GM12878 (cell line): ENCODE measurements around the gene ACKR2. TPM values are rescaled to one million over a fixed set of nuclear protein-coding genes. Genes with fewer than 3 reads are reported as not detected.

Source experiments
- ATAC-seq: fragments of 200-7000 bp; cut with Tn5 transposase; 3 replicates; pipeline ENCODE4 v1.9.1; 2020; ENCODE audit warnings: mild to moderate bottlenecking, moderate library complexity
- BruUV-seq: library from RNA; stranded (reverse); fragments of 400-500 nt; replicated peaks from 2 replicates; lab custom pipeline; 2021; lab: Mats Ljungman, UMichigan
- CTCF ChIA-PET: fragments of 300-600 bp; sonication (Branson Sonifier 250); formaldehyde crosslinking; extraction: SDS; loops from one replicate; lab custom pipeline; 2021; ENCODE audit warnings: inconsistent platforms; lab: Yijun Ruan, JAX
- POLR2A ChIA-PET: fragments of 350-600 bp; formaldehyde crosslinking; extraction: SDS; loops from one replicate; lab custom pipeline; 2021; ENCODE audit warnings: inconsistent platforms; lab: Charles Lee
- RAD21 ChIA-PET: fragments of 300-600 bp; sonication (Branson Sonifier 250); formaldehyde crosslinking; loops from one replicate; lab custom pipeline; 2023; ENCODE audit warnings: antibody characterized with exemption; ENCODE audit not compliant: unreplicated experiment; lab: Charles Lee
- SMC1A ChIA-PET: fragments of 300-600 bp; sonication (Branson Sonifier 250); formaldehyde crosslinking; loops from one replicate; lab custom pipeline; 2023; ENCODE audit not compliant: unreplicated experiment, uncharacterized antibody; lab: Charles Lee
- DNase-seq: peaks from one replicate; pipeline ENCODE4 v3.0.0-alpha.2; 2011; ENCODE audit warnings: low read depth, low spot score
- FAIRE-seq: peaks from 3 replicates; lab custom pipeline; 2011; peaks lifted over from hg19 to GRCh38; lab: Jason Lieb, UNC
- H2AFZ ChIP-seq: 2 replicates; pipeline ENCODE4 v1.6.0; 2011; ENCODE audit warnings: low read depth, low read length, control low read depth; ENCODE audit not compliant: control insufficient read depth
- H3K27ac ChIP-seq: 2 replicates; pipeline ENCODE4 v1.5.1; 2011; ENCODE audit warnings: control low read depth; ENCODE audit not compliant: control insufficient read depth, insufficient read depth
- H3K27me3 ChIP-seq, 2 experiments: replicated peaks in 1 of 2; 2 replicates each; pipeline versions ENCODE4 v1.6.0 to v1.6.1; 2011; ENCODE audit warnings: low read length in 1 of 2; ENCODE audit not compliant: control insufficient read depth in 2 of 2, insufficient read depth in 2 of 2
- H3K36me3 ChIP-seq, 2 experiments: 2 replicates each; pipeline ENCODE4 v1.5.1; 2011; ENCODE audit warnings: low read length in 1 of 2; ENCODE audit not compliant: control insufficient read depth in 2 of 2, insufficient read depth in 2 of 2
- H3K4me1 ChIP-seq: 2 replicates; pipeline ENCODE4 v1.6.1; 2011; ENCODE audit warnings: mild to moderate bottlenecking, low read length, moderate library complexity, mixed read lengths; ENCODE audit not compliant: control insufficient read depth, insufficient read depth
- H3K4me2 ChIP-seq: 2 replicates; pipeline ENCODE4 v1.6.0; 2011; ENCODE audit warnings: control low read depth; ENCODE audit not compliant: control insufficient read depth, insufficient read depth
- H3K4me3 ChIP-seq: fragments of 200-600 bp; sonication (generic); 2 replicates; pipeline ENCODE4 v1.5.1; 2016
- H3K79me2 ChIP-seq: 2 replicates; pipeline ENCODE4 v1.6.0; 2011; ENCODE audit warnings: low read length; ENCODE audit not compliant: control insufficient read depth, insufficient read depth
- H3K9ac ChIP-seq: 2 replicates; pipeline ENCODE4 v1.8.0; 2011; ENCODE audit warnings: low read length, control low read depth, mixed read lengths; ENCODE audit not compliant: control insufficient read depth, insufficient read depth
- H3K9me3 ChIP-seq: replicated peaks from 3 replicates; pipeline ENCODE4 v1.5.1; 2011; ENCODE audit warnings: mild to moderate bottlenecking, low read length; ENCODE audit not compliant: control insufficient read depth, insufficient read depth
- H4K20me1 ChIP-seq: 2 replicates; pipeline ENCODE4 v1.6.0; 2011; ENCODE audit not compliant: control insufficient read depth, insufficient read depth
- CHD1 ChIP-seq: IDR thresholded peaks from 2 replicates; pipeline ENCODE4 v1.6.1; 2012; ENCODE audit warnings: low read depth, low read length, improper control_type of control experiment
- CTCF ChIP-seq, 3 experiments: IDR thresholded peaks in 2 of 3; conservative IDR thresholded peaks in 1 of 3; 2 replicates each; pipeline ENCODE4 v1.5.1; 2011; ENCODE audit warnings: low read depth in 3 of 3, low read length in 3 of 3, mild to moderate bottlenecking in 3 of 3, control low read depth in 2 of 3, moderate library complexity in 2 of 3, inconsistent platforms in 1 of 3, mixed read lengths in 1 of 3; ENCODE audit not compliant: control insufficient read depth in 2 of 3, insufficient read depth in 1 of 3; ENCODE audit errors: extremely low read depth in 1 of 3
- DPF2 ChIP-seq: fragments of 450-650 bp; IDR thresholded peaks from 2 replicates; pipeline ENCODE4 v1.6.1; 2017; ENCODE audit warnings: mild to moderate bottlenecking
- E2F8 ChIP-seq: fragments of 450-650 bp; IDR thresholded peaks from 2 replicates; pipeline ENCODE4 v1.6.1; 2018; ENCODE audit warnings: mild to moderate bottlenecking, low read depth, moderate library complexity; ENCODE audit not compliant: partially characterized antibody
- PKNOX1 ChIP-seq: fragments of 450-650 bp; IDR thresholded peaks from 2 replicates; pipeline ENCODE4 v1.6.1; 2016; ENCODE audit warnings: mild to moderate bottlenecking
- RAD21 ChIP-seq: IDR thresholded peaks from 2 replicates; pipeline ENCODE4 v1.6.1; 2011; ENCODE audit warnings: mild to moderate bottlenecking, low read depth, low read length, moderate library complexity; ENCODE audit not compliant: insufficient read depth
- SMARCA5 ChIP-seq: fragments of 450-650 bp; IDR thresholded peaks from 2 replicates; pipeline ENCODE4 v1.6.1; 2017; ENCODE audit warnings: mild to moderate bottlenecking
- SMC3 ChIP-seq: IDR thresholded peaks from 2 replicates; pipeline ENCODE4 v1.6.1; 2011; ENCODE audit warnings: low read length, improper control_type of control experiment, borderline replicate concordance
- WGBS: methylation state at CpG from one replicate; pipeline ENCODE4 v1.1.6; 2016; ENCODE audit warnings: low lambda C conversion rate; ENCODE audit not compliant: insufficient replicate concordance, insufficient coverage; ENCODE audit errors: missing lambda C conversion rate; 5-methylcytosine and 5-hydroxymethylcytosine counted together
- in situ Hi-C: fragments of 300-500 bp; cut with MboI; formaldehyde crosslinking; loops from 9 replicates; pipeline ENCODE4 v1.14.3; 2018; ENCODE audit warnings: mixed read lengths
- intact Hi-C: fragments of 100-400 bp; cut with micrococcal nuclease; formaldehyde crosslinking; loops from one replicate; pipeline ENCODE4 v1.14.2; 2022; ENCODE audit not compliant: unreplicated experiment
- polyA plus RNA-seq, 11 experiments: library from polyadenylated mRNA; depleted of rRNA in 4 of 11; unstranded in 6 of 11; stranded (reverse) in 5 of 11; fragments of >200 nt; fragmentation: Nextera tagmentation in 4 of 11; fragmentation: Illumina TruSeq in 1 of 11; extraction: Ambion mirVana in 4 of 11; extraction: Trizol in 1 of 11; gene quantifications; 1 replicate in 1 of 11; 2 replicates in 10 of 11; pipeline versions ENCODE4 v1.2.1 to v1.2.3, GENCODE V29; 2011 to 2016; ENCODE audit warnings: inconsistent platforms in 2 of 11, missing spikeins in 2 of 11, low read depth in 1 of 11
- total RNA-seq, 4 experiments: library from RNA; depleted of rRNA in 3 of 4; stranded (reverse); fragments of >200 nt in 3 of 4; fragmentation: Illumina TruSeq in 1 of 4; extraction: Trizol in 1 of 4; gene quantifications; 2 replicates each; pipeline versions ENCODE4 v1.2.1 to v1.2.3, GENCODE V29; 2013 to 2021

The ACKR2 gene
- total and polyA plus RNA-seq, 10 of the 15 experiments (the other 5 are each of a cell fraction or from before 2014, with no cell fraction given), result 0.05 to 0.91 (median 0.23) TPM; not detected in 2

- ChIA-PET CTCF (interaction anchor here (0.6 to 3.3 kb wide), 34 partner anchors 8 to 1158 kb away, joined by 3 to 39 read pairs (median 6); partner anchors contain the start of gene HIGD1A), POLR2A (interaction anchor here (0.5 to 1.3 kb wide), 5 partner anchors 8 to 728 kb away, joined by 4 to 6 read pairs (median 4); no protein-coding TSS in a partner anchor), RAD21 (interaction anchor here (0.8 to 2.2 kb wide), 9 partner anchors 9 to 96 kb away, joined by 3 to 18 read pairs (median 5); no protein-coding TSS in a partner anchor), SMC1A (interaction anchor here (0.6 to 3.2 kb wide), 14 partner anchors 8 to 77 kb away, joined by 3 to 34 read pairs (median 4); no protein-coding TSS in a partner anchor)
- H4K20me1 ChIP-seq, result no peaks in the 10 kb centered on the region
- H3K27ac ChIP-seq, result no peak overlapping the region
- ATAC-seq, result peak; percentile 100
- H3K4me3 ChIP-seq, result no peak overlapping the region; the same call in 1 of the 2 replicates
- DNase-seq, result peak; percentile 45
- H3K4me1 ChIP-seq, result no peaks in the 10 kb centered on the region
- TF ChIP-seq CHD1, result no peak
- TF ChIP-seq SMARCA5, result peak; percentile 63; the same call in 1 of the 2 replicates
- peak; percentile 69 to 80 (median 79) for TF ChIP-seq CTCF (IDR thresholded peaks at IDR 0.05 in 2 of 3, conservative IDR thresholded peaks at IDR 0.05 in 1 of 3; ENCODE audit: control insufficient read depth in 2 of 3, extremely low read depth in 1 of 3, insufficient read depth in 1 of 3, low read depth in 3 of 3, low read length in 3 of 3)
- no peak for TF ChIP-seq E2F8
- no peak for TF ChIP-seq DPF2
- peak; percentile 70; the same call in 1 of the 2 replicates for TF ChIP-seq SMC3
- TF ChIP-seq PKNOX1, result peak; percentile 29; the same call in 1 of the 2 replicates
- TF ChIP-seq RAD21, result peak; percentile 71
- no peak overlapping the region for H3K4me2 ChIP-seq
- no peaks in the 10 kb centered on the region for H3K9me3 ChIP-seq
- no peaks in the 10 kb centered on the region for H3K27me3 ChIP-seq
- FAIRE-seq, result peak; percentile 54
- H3K36me3 ChIP-seq, result no peaks in the 10 kb centered on the region
- 0% methylated on average over 7 of the region's 7 CpGs for WGBS
- in situ Hi-C loops (loop anchor here (5.0 kb wide), 2 partner anchors 38 to 57 kb away; partner anchors contain the start of gene CYP8B1), intact Hi-C loops (loop anchor here (2.0 kb wide), 2 partner anchors 41 to 59 kb away; no protein-coding TSS in a partner anchor)
- BruUV-seq, result no TSS peak
- no peak overlapping the region for H2AFZ ChIP-seq
- H3K9ac ChIP-seq, result no peak overlapping the region
- no peaks in the 10 kb centered on the region for H3K79me2 ChIP-seq
Measured at GRCh38 chr3:42839616-42840015, 30.4 kb downstream of the ACKR2 start.
